ENCODE results near the gene NEXN. TPM values are rescaled to one million over a fixed set of nuclear protein-coding genes. Genes with fewer than 3 reads are reported as not detected.

Gene NEXN
- total RNA-seq: 10 to 100 TPM; 12.8 to 18.4 (median 17.3) TPM

GRCh38 chr1:77888081-77888780, at the start of gene NEXN:
Gene NEXN (plus strand): TSS chr1:77888624. CDS start chr1:77916107, 27,483 bp downstream.
- peak; percentile 61 to 68 for DNase-seq (ENCODE audit: low spot score in 2 of 2)
- Histone ChIP-seq H3K4me3 (peak within 1 kb of the TSS; percentile 61 to 89 (median 88)), H3K4me1 (no peaks in the 10 kb centered on the region), H3K9me3 (no peaks in the 10 kb centered on the region), H3K27ac (peak within 1 kb of the TSS; percentile 69 to 91), H3K27me3 (no peaks in the 10 kb centered on the region), H3K36me3 (no peaks in the 10 kb centered on the region)
- intact Hi-C loops (cut with DNase I; ENCODE audit: low total_unique reads): no loop called here
- TF ChIP-seq POLR2A (IDR thresholded peaks at IDR 0.05) (peak; percentile 33), POLR2AphosphoS5 (IDR thresholded peaks at IDR 0.05) (peak; percentile 30 to 49 (median 36))
- TF ChIP-seq, protein P1, sequence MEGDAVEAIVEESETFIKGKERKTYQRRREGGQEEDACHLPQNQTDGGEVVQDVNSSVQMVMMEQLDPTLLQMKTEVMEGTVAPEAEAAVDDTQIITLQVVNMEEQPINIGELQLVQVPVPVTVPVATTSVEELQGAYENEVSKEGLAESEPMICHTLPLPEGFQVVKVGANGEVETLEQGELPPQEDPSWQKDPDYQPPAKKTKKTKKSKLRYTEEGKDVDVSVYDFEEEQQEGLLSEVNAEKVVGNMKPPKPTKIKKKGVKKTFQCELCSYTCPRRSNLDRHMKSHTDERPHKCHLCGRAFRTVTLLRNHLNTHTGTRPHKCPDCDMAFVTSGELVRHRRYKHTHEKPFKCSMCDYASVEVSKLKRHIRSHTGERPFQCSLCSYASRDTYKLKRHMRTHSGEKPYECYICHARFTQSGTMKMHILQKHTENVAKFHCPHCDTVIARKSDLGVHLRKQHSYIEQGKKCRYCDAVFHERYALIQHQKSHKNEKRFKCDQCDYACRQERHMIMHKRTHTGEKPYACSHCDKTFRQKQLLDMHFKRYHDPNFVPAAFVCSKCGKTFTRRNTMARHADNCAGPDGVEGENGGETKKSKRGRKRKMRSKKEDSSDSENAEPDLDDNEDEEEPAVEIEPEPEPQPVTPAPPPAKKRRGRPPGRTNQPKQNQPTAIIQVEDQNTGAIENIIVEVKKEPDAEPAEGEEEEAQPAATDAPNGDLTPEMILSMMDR (IDR thresholded peaks at IDR 0.05): no peak

DNA sequence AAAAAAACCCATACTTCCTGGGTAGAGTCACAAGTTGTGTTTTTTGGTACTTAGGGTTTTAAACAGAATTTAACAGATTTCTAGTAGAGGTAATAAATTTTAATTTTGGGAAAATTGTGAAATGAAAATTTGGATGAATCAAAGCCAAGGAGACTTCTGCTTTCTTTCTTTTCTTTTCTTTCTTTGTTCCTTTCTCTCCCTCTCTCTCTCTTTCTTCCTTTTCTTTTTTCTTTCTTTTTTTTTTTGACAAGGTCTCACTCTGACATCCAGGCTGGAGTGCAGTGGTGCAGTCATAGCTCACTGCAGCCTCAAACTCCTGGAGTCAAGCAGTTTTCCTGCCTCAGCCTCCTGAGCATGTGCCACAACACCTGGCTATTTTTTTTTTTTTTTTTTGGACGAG, 46.9 kb upstream of the NEXN start:
- Histone ChIP-seq H3K4me3 (no peak overlapping the region), H3K36me3 (no peaks in the 10 kb centered on the region), H3K4me1 (no peaks in the 10 kb centered on the region), H3K27ac (no peak overlapping the region), H3K27me3 (no peaks in the 10 kb centered on the region), H3K9me3 (no peaks in the 10 kb centered on the region)
- no peak for DNase-seq (ENCODE audit: low spot score in 2 of 2)
- intact Hi-C loops (cut with DNase I; ENCODE audit: low total_unique reads): no loop called here
- TF ChIP-seq POLR2AphosphoS5 (IDR thresholded peaks at IDR 0.05): no peak
- no peak for TF ChIP-seq POLR2A (IDR thresholded peaks at IDR 0.05)
- TF ChIP-seq, protein P1 (IDR thresholded peaks at IDR 0.05): no peak

DNA sequence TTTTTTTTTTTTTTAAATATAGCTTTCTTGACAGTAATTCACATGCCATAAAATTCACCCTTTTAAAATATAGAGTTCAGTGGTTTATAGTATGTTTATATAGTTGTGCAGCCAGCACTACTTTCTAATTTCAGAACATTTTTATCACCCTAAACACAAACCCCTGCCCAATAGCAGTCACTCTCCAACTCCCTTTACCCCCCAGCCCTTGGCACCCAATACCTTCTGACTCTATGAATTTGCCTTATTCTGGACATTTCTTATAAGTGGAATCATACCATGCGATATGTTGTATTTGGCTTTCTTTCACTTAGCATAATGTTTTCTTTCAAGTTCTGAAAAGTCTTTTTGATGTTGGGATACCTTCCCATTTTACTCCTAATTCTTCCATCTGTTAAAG, 42.5 kb upstream of the NEXN start:
- intact Hi-C loops (cut with DNase I; ENCODE audit: low total_unique reads): no loop called here
- H3K9me3 ChIP-seq: no peaks in the 10 kb centered on the region
- H3K27ac ChIP-seq: no peak overlapping the region
- no peak overlapping the region for H3K4me3 ChIP-seq
- H3K27me3 ChIP-seq: no peaks in the 10 kb centered on the region
- TF ChIP-seq POLR2AphosphoS5 (IDR thresholded peaks at IDR 0.05) (no peak), POLR2A (IDR thresholded peaks at IDR 0.05) (no peak)
- TF ChIP-seq, protein P1 (IDR thresholded peaks at IDR 0.05): no peak
- DNase-seq (ENCODE audit: low spot score in 2 of 2): no peak
- no peaks in the 10 kb centered on the region for H3K36me3 ChIP-seq
- no peaks in the 10 kb centered on the region for H3K4me1 ChIP-seq

GRCh38 chr1:77846966-77847365, 41.5 kb upstream of the NEXN start:
- intact Hi-C loops (cut with DNase I; ENCODE audit: low total_unique reads): no loop called here
- no peak for DNase-seq (ENCODE audit: low spot score in 2 of 2)

DNA sequence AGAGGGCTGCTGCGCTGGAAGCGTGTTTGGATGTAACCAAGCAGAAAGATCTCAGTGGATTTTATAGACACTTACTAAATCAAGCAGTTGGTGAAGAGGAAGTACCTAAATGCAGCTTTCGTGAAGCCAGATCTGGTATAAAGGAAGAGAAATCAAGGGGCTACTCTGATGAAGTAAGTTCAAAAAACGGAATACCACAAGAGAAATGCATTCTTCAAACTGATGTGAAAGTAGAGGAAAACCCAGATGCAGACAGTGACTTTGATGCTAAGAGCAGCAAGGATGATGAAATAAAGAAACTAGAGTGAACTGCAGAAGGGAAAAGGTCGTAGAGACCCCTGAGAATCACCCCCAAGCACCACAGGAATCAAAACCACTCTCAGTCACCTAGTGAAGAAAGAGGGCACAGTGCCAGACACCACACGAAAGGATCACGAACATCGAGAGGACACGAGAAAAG, 40.8 kb upstream of the NEXN start:
- H3K27me3 ChIP-seq: no peaks in the 10 kb centered on the region
- H3K36me3 ChIP-seq: no peaks in the 10 kb centered on the region
- intact Hi-C loops (cut with DNase I; ENCODE audit: low total_unique reads): no loop called here
- no peak overlapping the region for H3K27ac ChIP-seq
- no peaks in the 10 kb centered on the region for H3K4me1 ChIP-seq
- TF ChIP-seq, protein P1 (IDR thresholded peaks at IDR 0.05): no peak
- TF ChIP-seq POLR2AphosphoS5 (IDR thresholded peaks at IDR 0.05) (no peak), POLR2A (IDR thresholded peaks at IDR 0.05) (no peak)
- no peak overlapping the region for H3K4me3 ChIP-seq
- H3K9me3 ChIP-seq: no peaks in the 10 kb centered on the region
- DNase-seq (ENCODE audit: low spot score in 2 of 2): no peak

More at GRCh38 chr1:77846966-77847365, 41.5 kb upstream of the NEXN start:
- no peaks in the 10 kb centered on the region for H3K4me1 ChIP-seq
- no peak overlapping the region for H3K4me3 ChIP-seq
- H3K36me3 ChIP-seq: no peaks in the 10 kb centered on the region
- TF ChIP-seq POLR2AphosphoS5 (IDR thresholded peaks at IDR 0.05) (no peak), POLR2A (IDR thresholded peaks at IDR 0.05) (no peak)
- TF ChIP-seq, protein P1 (IDR thresholded peaks at IDR 0.05): no peak
- H3K27me3 ChIP-seq: no peaks in the 10 kb centered on the region
- H3K9me3 ChIP-seq: no peaks in the 10 kb centered on the region
- H3K27ac ChIP-seq: no peak overlapping the region

All from breast epithelium (tissue), 4 donors.